ENCODE results near the gene TSKS. TPM values are rescaled to one million over a fixed set of nuclear protein-coding genes. Genes with fewer than 3 reads are reported as not detected.

Gene TSKS
- total and polyA plus RNA-seq, 11 donors: 0.23 to 0.77 (median 0.40) TPM; not detected in 3

GRCh38 chr19:49798574-49798973 is 35.5 kb upstream of the TSKS start:
- 94 to 96% (median 95%) methylated on average over 9 to 11 of the region's 11 CpGs for WGBS, 4 donors
- DNase-seq (no peak), ATAC-seq (no peak)
- TF ChIP-seq POLR2A (IDR thresholded peaks at IDR 0.05): no peak
- TF ChIP-seq, protein P1, sequence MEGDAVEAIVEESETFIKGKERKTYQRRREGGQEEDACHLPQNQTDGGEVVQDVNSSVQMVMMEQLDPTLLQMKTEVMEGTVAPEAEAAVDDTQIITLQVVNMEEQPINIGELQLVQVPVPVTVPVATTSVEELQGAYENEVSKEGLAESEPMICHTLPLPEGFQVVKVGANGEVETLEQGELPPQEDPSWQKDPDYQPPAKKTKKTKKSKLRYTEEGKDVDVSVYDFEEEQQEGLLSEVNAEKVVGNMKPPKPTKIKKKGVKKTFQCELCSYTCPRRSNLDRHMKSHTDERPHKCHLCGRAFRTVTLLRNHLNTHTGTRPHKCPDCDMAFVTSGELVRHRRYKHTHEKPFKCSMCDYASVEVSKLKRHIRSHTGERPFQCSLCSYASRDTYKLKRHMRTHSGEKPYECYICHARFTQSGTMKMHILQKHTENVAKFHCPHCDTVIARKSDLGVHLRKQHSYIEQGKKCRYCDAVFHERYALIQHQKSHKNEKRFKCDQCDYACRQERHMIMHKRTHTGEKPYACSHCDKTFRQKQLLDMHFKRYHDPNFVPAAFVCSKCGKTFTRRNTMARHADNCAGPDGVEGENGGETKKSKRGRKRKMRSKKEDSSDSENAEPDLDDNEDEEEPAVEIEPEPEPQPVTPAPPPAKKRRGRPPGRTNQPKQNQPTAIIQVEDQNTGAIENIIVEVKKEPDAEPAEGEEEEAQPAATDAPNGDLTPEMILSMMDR (IDR thresholded peaks at IDR 0.05): no peak
- H3K9me3 ChIP-seq: no peaks in the 10 kb centered on the region
- no peak overlapping the region for H3K4me3 ChIP-seq
- H3K27me3 ChIP-seq: no peaks in the 10 kb centered on the region
- intact Hi-C loops (cut with DNase I): no loop called here
- no peak overlapping the region for H3K27ac ChIP-seq
- peaks cover 0 to 14% (median 1%) of the 10 kb centered on the region in 12 donors for H3K4me1 ChIP-seq
- peaks cover 5 to 97% (median 87%) of the 10 kb centered on the region in 9 donors for H3K36me3 ChIP-seq

DNA sequence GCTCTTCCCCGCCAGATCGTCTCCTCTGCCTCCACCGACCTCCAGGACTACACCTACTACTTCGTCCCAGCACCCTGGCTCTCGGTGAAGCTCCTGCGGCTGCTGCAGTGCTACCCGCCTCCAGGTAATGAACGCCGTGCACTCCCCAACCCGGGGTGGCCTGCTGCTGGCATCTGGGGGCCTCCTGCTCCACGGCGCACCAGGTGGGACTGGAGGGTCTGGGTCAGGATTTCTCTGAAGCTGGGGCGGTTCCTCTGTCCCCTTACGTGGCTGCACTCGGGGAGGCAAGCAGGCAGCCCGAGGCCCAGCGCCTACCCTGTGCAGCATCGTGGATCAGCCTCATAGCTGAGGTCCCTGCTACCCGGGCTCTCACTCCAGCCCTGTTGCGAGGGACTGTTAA is 32.5 kb upstream of the TSKS start:
- 92 to 98% (median 95%) methylated on average over 15 to 20 of the region's 20 CpGs for WGBS, 4 donors
- peaks cover 5 to 98% (median 92%) of the 10 kb centered on the region in 9 donors for H3K36me3 ChIP-seq
- peaks cover 0 to 9% (median 2%) of the 10 kb centered on the region in 12 donors for H3K4me1 ChIP-seq
- ATAC-seq: no peak
- TF ChIP-seq POLR2A (IDR thresholded peaks at IDR 0.05): no peak
- TF ChIP-seq, protein P1 (IDR thresholded peaks at IDR 0.05): no peak
- no peak overlapping the region for H3K27ac ChIP-seq
- no peaks in the 10 kb centered on the region for H3K27me3 ChIP-seq
- no peak overlapping the region for H3K4me3 ChIP-seq
- intact Hi-C loops (cut with DNase I): no loop called here
- DNase-seq: no peak
- H3K9me3 ChIP-seq: no peaks in the 10 kb centered on the region

DNA sequence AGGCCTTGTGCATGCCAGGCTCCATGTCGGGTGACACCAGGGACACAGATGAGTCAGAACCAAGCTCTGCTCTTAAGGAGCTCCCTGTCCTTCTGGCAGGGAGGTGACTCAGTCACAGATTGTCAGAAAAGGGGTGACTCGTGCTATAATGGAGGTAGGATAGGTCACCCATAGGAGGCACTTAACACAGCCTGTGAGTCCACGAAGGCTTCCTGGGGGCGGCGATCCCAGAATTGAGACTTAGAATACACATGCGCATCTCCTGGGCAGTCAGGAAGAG is 30.4 kb upstream of the TSKS start:
- no peak overlapping the region for H3K27ac ChIP-seq
- TF ChIP-seq, protein P1 (IDR thresholded peaks at IDR 0.05): no peak
- TF ChIP-seq POLR2A (IDR thresholded peaks at IDR 0.05): no peak
- H3K27me3 ChIP-seq: no peaks in the 10 kb centered on the region
- WGBS, 4 donors: 92 to 96% (median 94%) methylated on average over 6 of the region's 6 CpGs
- intact Hi-C loops (cut with DNase I): no loop called here
- H3K9me3 ChIP-seq: no peaks in the 10 kb centered on the region
- no peak overlapping the region for H3K4me3 ChIP-seq
- H3K4me1 ChIP-seq: peaks cover 0 to 12% (median 2%) of the 10 kb centered on the region in 12 donors
- DNase-seq (no peak), ATAC-seq (no peak)
- H3K36me3 ChIP-seq: peaks cover 5 to 94% (median 80%) of the 10 kb centered on the region in 9 donors

GRCh38 chr19:49792829-49793560 is 29.9 kb upstream of the TSKS start:
- TF ChIP-seq POLR2A (IDR thresholded peaks at IDR 0.05): no peak
- TF ChIP-seq, protein P1 (IDR thresholded peaks at IDR 0.05): no peak
- ATAC-seq: no peak
- 89 to 94% (median 94%) methylated on average over 19 to 22 of the region's 22 CpGs for WGBS, 4 donors
- Histone ChIP-seq H3K27ac (no peak overlapping the region), H3K4me1 (peaks cover 0 to 12% (median 2%) of the 10 kb centered on the region in 12 donors), H3K36me3 (peaks cover 5 to 94% (median 77%) of the 10 kb centered on the region in 9 donors), H3K27me3 (no peaks in the 10 kb centered on the region), H3K9me3 (no peaks in the 10 kb centered on the region), H3K4me3 (no peak overlapping the region)
- intact Hi-C loops (cut with DNase I): no loop called here
- no peak for DNase-seq
